WTC11 (cell line): Measurements from ENCODE around the gene PBOV1.

Experiments used
- ATF3 ChIP-seq: sonication (generic); formaldehyde crosslinking; conservative IDR thresholded peaks from 2 replicates; pipeline ENCODE4 v1.8.1; 2022; ENCODE audit warnings: mild to moderate bottlenecking, missing genetic modification reagents
- CTCF ChIP-seq: fragments of 200-600 bp; IDR thresholded peaks from 2 replicates; pipeline ENCODE4 v1.8.0; 2022; ENCODE audit warnings: antibody characterized with exemption
- E2F5 ChIP-seq: sonication (generic); formaldehyde crosslinking; IDR thresholded peaks from 2 replicates; pipeline ENCODE4 v1.8.1; 2022; ENCODE audit warnings: mild to moderate bottlenecking, moderate library complexity, missing genetic modification reagents
- ETV6 ChIP-seq: sonication (generic); formaldehyde crosslinking; IDR thresholded peaks from 2 replicates; pipeline ENCODE4 v1.8.1; 2022; ENCODE audit warnings: mild to moderate bottlenecking, missing genetic modification reagents
- JUN ChIP-seq: sonication (generic); formaldehyde crosslinking; IDR thresholded peaks from 2 replicates; pipeline ENCODE4 v1.8.0; 2023; ENCODE audit warnings: mild to moderate bottlenecking, missing genetic modification reagents
- SP1 ChIP-seq: sonication (generic); formaldehyde crosslinking; conservative IDR thresholded peaks from 2 replicates; pipeline ENCODE4 v1.8.1; 2022; ENCODE audit warnings: missing genetic modification reagents
- USF1 ChIP-seq: sonication (generic); formaldehyde crosslinking; IDR thresholded peaks from 2 replicates; pipeline ENCODE4 v1.8.0; 2022; ENCODE audit warnings: mild to moderate bottlenecking, missing genetic modification reagents
- ZNF138 ChIP-seq: sonication (generic); formaldehyde crosslinking; conservative IDR thresholded peaks from 2 replicates; pipeline ENCODE4 v1.8.1; 2022; ENCODE audit warnings: mild to moderate bottlenecking, moderate library complexity, missing genetic modification reagents
- ZNF281 ChIP-seq: sonication (generic); formaldehyde crosslinking; IDR thresholded peaks from 2 replicates; pipeline ENCODE4 v1.8.0; 2023; ENCODE audit warnings: mild to moderate bottlenecking, missing genetic modification reagents
- TF ChIP-seq, protein P1 (sequence below): sonication (generic); formaldehyde crosslinking; IDR thresholded peaks from 2 replicates; pipeline ENCODE4 v1.8.0; 2022; ENCODE audit warnings: mild to moderate bottlenecking, missing genetic modification reagents
- TF ChIP-seq, protein P2 (sequence below): sonication (generic); formaldehyde crosslinking; IDR thresholded peaks from 2 replicates; pipeline ENCODE4 v1.8.1; 2022; ENCODE audit warnings: low read depth, missing genetic modification reagents, borderline replicate concordance

- TF ChIP-seq CTCF (no peak), JUN (CRISPR knock-in tag) (no peak), ZNF138 (CRISPR knock-in tag) (no peak), ATF3 (no peak), SP1 (CRISPR knock-in tag) (no peak), E2F5 (CRISPR knock-in tag) (no peak), USF1 (CRISPR knock-in tag) (no peak), ETV6 (CRISPR knock-in tag) (no peak), ZNF281 (CRISPR knock-in tag) (no peak)
- TF ChIP-seq, protein P1, sequence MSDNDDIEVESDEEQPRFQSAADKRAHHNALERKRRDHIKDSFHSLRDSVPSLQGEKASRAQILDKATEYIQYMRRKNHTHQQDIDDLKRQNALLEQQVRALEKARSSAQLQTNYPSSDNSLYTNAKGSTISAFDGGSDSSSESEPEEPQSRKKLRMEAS (CRISPR knock-in tag), result no peak
- TF ChIP-seq, protein P2, sequence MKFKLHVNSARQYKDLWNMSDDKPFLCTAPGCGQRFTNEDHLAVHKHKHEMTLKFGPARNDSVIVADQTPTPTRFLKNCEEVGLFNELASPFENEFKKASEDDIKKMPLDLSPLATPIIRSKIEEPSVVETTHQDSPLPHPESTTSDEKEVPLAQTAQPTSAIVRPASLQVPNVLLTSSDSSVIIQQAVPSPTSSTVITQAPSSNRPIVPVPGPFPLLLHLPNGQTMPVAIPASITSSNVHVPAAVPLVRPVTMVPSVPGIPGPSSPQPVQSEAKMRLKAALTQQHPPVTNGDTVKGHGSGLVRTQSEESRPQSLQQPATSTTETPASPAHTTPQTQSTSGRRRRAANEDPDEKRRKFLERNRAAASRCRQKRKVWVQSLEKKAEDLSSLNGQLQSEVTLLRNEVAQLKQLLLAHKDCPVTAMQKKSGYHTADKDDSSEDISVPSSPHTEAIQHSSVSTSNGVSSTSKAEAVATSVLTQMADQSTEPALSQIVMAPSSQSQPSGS, result no peak
Measured at GRCh38 chr6:138264372-138264880, 46.1 kb upstream of the PBOV1 start.
